ENCODE results near the gene LRRC8C. TPM values are rescaled to one million over a fixed set of nuclear protein-coding genes. Genes with fewer than 3 reads are reported as not detected.
"Not testable (repeated sequence)": the region's sequence is repeated elsewhere in the genome, so short reads cannot be mapped to it uniquely, and the experiment has no call there.

Gene LRRC8C
- total and polyA plus RNA-seq, 2 of the 8 experiments (the other 6 are each of a cell fraction or from before 2014, with no cell fraction given) = 1.1 to 2.1 TPM

DNA sequence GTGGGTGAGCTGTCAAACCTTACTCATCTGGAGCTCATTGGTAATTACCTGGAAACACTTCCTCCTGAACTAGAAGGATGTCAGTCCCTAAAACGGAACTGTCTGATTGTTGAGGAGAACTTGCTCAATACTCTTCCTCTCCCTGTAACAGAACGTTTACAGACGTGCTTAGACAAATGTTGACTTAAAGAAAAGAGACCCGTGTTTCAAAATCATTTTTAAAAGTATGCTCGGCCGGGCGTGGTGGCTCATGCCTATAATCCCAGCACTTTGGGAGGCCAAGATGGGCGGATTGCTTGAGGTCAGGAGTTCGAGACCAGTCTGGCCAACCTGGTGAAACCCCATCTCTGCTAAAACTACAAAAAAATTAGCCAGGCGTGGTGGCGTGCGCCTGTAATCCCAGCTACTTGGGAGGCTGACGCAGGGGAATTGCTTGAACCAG is 40.0 kb upstream of the LRRC8C start:
- Histone ChIP-seq H3K79me2 (ENCODE audit: control insufficient read depth in 1 of 2, insufficient read depth in 2 of 2, low read length in 2 of 2) (peaks cover 0 to 12% of the 10 kb centered on the region in 2 experiments; a peak in 1 of 4 replicates), H3K4me1 (replicated peaks in 1 of 4; ENCODE audit: control insufficient read depth in 3 of 4, insufficient read depth in 4 of 4, low read length in 3 of 4) (peaks cover 0 to 12% (median 5%) of the 10 kb centered on the region in 4 experiments; a peak in 5 of 7 replicates)
- H3K4me2 ChIP-seq (ENCODE audit: insufficient read depth in 1 of 2, low read depth in 2 of 2, low read length in 2 of 2); H3K27ac ChIP-seq (ENCODE audit: low read depth, low read length); H4K20me1 ChIP-seq (replicated peaks in 1 of 2; ENCODE audit: control insufficient read depth in 1 of 2, insufficient read depth in 2 of 2, low read length in 2 of 2); H3K23ac ChIP-seq (ENCODE audit: insufficient read length); H4K5ac ChIP-seq (ENCODE audit: insufficient read length, low read depth, low read length); H3K79me1 ChIP-seq (ENCODE audit: low read depth, low read length); FAIRE-seq; H3K4ac ChIP-seq (replicated peaks; ENCODE audit: insufficient read length, low read depth, low read length); H2BK5ac ChIP-seq (ENCODE audit: low read depth, low read length); H2BK15ac ChIP-seq (ENCODE audit: low read length); DNase-seq (ENCODE audit: low read depth in 1 of 2, low spot score in 2 of 2); H3K9me3 ChIP-seq (ENCODE audit: insufficient read depth in 2 of 2, low read depth in 1 of 2, low read length in 1 of 2); H4K91ac ChIP-seq (replicated peaks; ENCODE audit: insufficient read length, low read length); H2BK120ac ChIP-seq (replicated peaks; ENCODE audit: low read depth, low read length); H3K36me3 ChIP-seq (ENCODE audit: control insufficient read depth in 2 of 4, insufficient read depth in 4 of 4, low read length in 3 of 4); H4K8ac ChIP-seq (ENCODE audit: extremely low read depth, insufficient read depth, low read length); H3K14ac ChIP-seq (ENCODE audit: insufficient read length); H2BK12ac ChIP-seq (ENCODE audit: low read depth, low read length); H3K9ac ChIP-seq (replicated peaks in 1 of 4; ENCODE audit: extremely low read depth in 1 of 4, low read depth in 3 of 4, low read length in 3 of 4); H3K18ac ChIP-seq (ENCODE audit: extremely low read depth, low read length); H3K27me3 ChIP-seq (replicated peaks in 1 of 4; ENCODE audit: control insufficient read depth in 3 of 4, extremely low read depth in 1 of 4, insufficient read depth in 3 of 4, low read length in 3 of 4); H2BK20ac ChIP-seq (ENCODE audit: low read length); H2AFZ ChIP-seq (ENCODE audit: low read length); H3K56ac ChIP-seq (replicated peaks; ENCODE audit: insufficient read length, low read depth, low read length); H2AK5ac ChIP-seq (ENCODE audit: low read depth, low read length); H3K23me2 ChIP-seq (ENCODE audit: low read depth, low read length); H3K4me3 ChIP-seq (ENCODE audit: extremely low read depth in 1 of 4, insufficient read depth in 2 of 4, low read depth in 3 of 4, low read length in 4 of 4): not testable (repeated sequence)
- WGBS, 2 experiments (ENCODE audit: extremely low coverage in 1 of 2, insufficient coverage in 1 of 2, insufficient read length in 1 of 2, insufficient replicate concordance in 2 of 2, low coverage in 1 of 2, low lambda C conversion rate in 2 of 2, missing lambda C conversion rate in 1 of 2) = 93% methylated on average over 13 of the region's 13 CpGs; no CpG with 5 or more reads in 1 of the 2 experiments
- POLR2A ChIA-PET (ENCODE audit: partially characterized antibody) = interaction anchor here (1.0 to 3.5 kb wide), 2 partner anchors 11 to 13 kb away, joined by 3 to 12 read pairs; no protein-coding TSS in a partner anchor
- CTCF ChIA-PET (ENCODE audit: partially characterized antibody) = interaction anchor here (0.6 to 1.7 kb wide), 4 partner anchors 9 to 634 kb away, joined by 3 to 4 read pairs (median 4); no protein-coding TSS in a partner anchor

All from H1 (cell line).